Coronary artery (tissue), 2 donors: Measurements from ENCODE around the gene PPM1N.

Experiments used
- DNase-seq: peaks from one replicate; pipeline ENCODE4 v3.0.0-alpha.2; 2017; ENCODE audit warnings: low spot score
- H3K27ac ChIP-seq, 2 donors: fragments of 200-600 bp; sonication (generic); one replicate each; pipeline ENCODE4 v1.5.1; 2016 to 2019
- H3K4me3 ChIP-seq: fragments of 200-600 bp; sonication (generic); 2 replicates; pipeline ENCODE4 v1.5.1; 2016; ENCODE audit warnings: mild to moderate bottlenecking, moderate library complexity
- CTCF ChIP-seq: fragments of 200-600 bp; sonication (generic); IDR thresholded peaks from one replicate; pipeline ENCODE4 v1.5.1; 2019; ENCODE audit warnings: antibody characterized with exemption

Gene PPM1N

DNA sequence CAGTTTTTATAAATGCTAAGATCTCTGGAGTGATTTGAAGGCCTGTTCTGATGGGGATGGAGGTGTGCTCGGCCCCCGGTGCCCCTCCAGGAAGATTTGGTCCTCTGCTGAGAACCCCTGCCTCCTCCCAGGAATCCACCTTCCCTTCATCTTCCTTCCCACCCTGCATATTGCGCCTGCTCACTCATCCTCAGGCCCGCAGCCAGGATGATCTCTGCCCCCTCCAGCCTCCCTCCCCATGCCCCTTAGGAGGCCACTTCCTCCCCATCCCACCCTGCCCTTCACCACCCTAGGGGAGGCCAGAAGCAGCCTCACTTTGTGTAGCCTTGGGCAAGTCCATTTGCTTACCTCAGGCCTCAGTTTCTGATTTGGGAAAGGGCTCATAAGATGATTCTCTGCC is 28.7 kb downstream of the PPM1N start:
- Histone ChIP-seq H3K4me3 (no peak overlapping the region), H3K27ac (no peak overlapping the region)
- TF ChIP-seq CTCF: no peak
- no peak for DNase-seq

GRCh38 chr19:45527731-45528130 is 29.5 kb downstream of the PPM1N start:
- no peak overlapping the region for H3K27ac ChIP-seq

GRCh38 chr19:45528149-45528743 is 30.0 kb downstream of the PPM1N start:
- peak overlapping the region; percentile 48 for H3K4me3 ChIP-seq
- no peak for TF ChIP-seq CTCF
- DNase-seq: no peak
- H3K27ac ChIP-seq: no peak overlapping the region

More at GRCh38 chr19:45527731-45528130, 29.5 kb downstream of the PPM1N start:
- no peak overlapping the region for H3K4me3 ChIP-seq
- no peak for TF ChIP-seq CTCF
- no peak for DNase-seq

DNA sequence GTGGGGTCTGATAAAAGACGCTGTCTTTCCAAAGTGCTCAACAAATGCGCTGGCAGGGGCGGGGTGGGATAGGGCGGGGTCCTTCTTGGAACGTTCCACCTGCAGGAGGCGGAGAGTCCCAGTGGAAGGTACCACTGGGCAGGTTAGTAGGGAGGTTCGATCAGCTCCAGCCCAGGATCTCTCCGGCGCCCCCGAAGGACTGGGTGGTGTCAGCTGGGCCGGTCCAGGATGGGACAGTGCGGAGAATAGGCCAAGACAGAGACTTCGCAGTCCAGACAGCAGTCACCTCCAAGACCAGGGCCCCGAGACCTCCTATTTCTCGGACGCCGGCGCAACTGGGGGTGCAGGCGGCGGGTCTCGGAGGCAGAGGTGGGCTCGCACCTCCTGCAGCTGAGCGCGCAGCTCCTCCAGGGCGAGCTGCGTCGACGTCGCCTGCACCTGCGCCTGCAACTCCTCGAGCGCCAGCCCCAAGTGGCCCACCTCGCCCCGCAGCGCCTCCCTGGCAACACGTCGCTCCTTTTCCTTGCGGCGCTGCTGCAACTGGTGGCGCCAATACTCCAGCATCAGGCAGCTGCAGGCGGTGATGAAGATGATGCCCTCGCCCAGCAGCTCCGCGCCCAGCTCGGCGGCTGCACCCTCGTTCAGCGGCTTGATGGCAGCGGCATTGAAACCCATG is 30.6 kb downstream of the PPM1N start:
- no peak for TF ChIP-seq CTCF
- Histone ChIP-seq H3K4me3 (peak overlapping the region; percentile 48), H3K27ac (no peak overlapping the region)
- DNase-seq: no peak

GRCh38 chr19:45529420-45529785 is 31.2 kb downstream of the PPM1N start:
- TF ChIP-seq CTCF: no peak
- Histone ChIP-seq H3K4me3 (peak overlapping the region; percentile 48), H3K27ac (no peak overlapping the region)
- DNase-seq: no peak

DNA sequence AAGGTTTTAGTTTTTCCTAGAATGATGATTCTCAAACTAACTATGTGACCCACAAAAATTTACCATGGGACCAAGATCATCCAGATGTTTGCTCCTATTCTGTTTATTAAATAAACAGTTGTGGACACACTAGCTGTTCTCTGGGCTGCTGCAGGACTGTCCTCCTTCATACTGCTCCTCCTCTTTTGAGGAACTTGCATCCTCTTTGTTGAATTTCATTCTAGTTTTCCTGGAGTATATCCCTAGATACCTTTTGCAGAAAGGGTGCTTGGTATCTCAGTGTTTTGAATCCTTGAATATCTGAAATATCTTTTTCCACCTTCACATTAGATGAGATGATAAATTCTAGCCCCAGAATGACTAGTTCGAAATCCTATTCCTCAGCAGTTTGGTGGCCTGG is 33.1 kb downstream of the PPM1N start:
- TF ChIP-seq CTCF: no peak
- H3K27ac ChIP-seq: no peak overlapping the region
- no peak for DNase-seq
- no peak overlapping the region for H3K4me3 ChIP-seq

DNA sequence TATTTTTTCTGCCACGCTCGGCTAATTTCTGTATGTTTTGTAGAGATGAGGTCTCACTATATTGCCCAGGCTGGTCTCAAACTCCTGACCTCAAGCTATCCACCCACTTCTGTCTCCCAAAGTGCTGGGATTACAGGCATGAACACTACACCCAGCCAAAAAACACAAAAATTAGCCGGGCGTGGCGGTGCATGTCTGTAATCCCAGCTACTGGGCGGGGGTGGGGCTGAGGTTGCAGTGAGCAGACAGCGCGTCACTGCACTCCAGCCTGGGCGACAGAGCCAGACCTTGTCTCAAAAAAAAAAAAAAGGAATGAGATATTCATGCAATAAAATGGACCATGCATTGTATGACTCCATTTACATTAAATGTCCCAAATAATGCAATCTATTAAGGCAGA is 41.2 kb downstream of the PPM1N start:
- DNase-seq: no peak
- no peak overlapping the region for H3K27ac ChIP-seq
- H3K4me3 ChIP-seq: no peak overlapping the region
- no peak for TF ChIP-seq CTCF
